ENCODE results near the gene RAP2A.

DNA sequence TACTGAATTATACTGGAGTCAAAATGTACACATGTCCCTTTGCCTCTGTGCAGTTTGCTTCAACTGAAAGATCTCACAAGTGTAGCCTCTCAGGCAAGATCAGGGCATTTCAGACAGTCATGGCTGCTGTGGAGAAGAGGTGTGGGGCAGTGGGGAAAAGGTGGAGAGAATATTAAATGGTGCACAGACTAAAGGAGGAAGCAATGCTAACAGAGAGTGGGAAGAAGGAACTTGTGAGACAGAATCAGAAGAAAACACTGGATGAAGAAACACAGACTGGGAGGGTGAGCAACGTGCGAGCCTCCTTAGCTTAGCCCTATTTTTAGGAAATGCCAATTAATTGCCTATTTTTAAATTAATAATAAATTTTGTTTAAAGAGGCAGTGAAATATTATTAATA is 49.6 kb upstream of the RAP2A start:
- TF ChIP-seq, protein P1, sequence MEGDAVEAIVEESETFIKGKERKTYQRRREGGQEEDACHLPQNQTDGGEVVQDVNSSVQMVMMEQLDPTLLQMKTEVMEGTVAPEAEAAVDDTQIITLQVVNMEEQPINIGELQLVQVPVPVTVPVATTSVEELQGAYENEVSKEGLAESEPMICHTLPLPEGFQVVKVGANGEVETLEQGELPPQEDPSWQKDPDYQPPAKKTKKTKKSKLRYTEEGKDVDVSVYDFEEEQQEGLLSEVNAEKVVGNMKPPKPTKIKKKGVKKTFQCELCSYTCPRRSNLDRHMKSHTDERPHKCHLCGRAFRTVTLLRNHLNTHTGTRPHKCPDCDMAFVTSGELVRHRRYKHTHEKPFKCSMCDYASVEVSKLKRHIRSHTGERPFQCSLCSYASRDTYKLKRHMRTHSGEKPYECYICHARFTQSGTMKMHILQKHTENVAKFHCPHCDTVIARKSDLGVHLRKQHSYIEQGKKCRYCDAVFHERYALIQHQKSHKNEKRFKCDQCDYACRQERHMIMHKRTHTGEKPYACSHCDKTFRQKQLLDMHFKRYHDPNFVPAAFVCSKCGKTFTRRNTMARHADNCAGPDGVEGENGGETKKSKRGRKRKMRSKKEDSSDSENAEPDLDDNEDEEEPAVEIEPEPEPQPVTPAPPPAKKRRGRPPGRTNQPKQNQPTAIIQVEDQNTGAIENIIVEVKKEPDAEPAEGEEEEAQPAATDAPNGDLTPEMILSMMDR (IDR thresholded peaks at IDR 0.05; ENCODE audit: insufficient read depth, low read length, poor library complexity, severe bottlenecking), result no peak
- TF ChIP-seq EZH2phosphoT487 (conservative IDR thresholded peaks at IDR 0.05; ENCODE audit: low read length), result no peak

Data from SU-DHL-6 (cell line).